Measurements from ENCODE around the gene LPIN2. TPM values are rescaled to one million over a fixed set of nuclear protein-coding genes. Genes with fewer than 3 reads are reported as not detected.

The LPIN2 gene
- total and polyA plus RNA-seq, 2 of the 13 experiments (the other 11 are each of a cell fraction or from before 2014, with no cell fraction given), result 46.0 to 119 TPM

GRCh38 chr18:3048820-3049349, 35.9 kb upstream of the LPIN2 start (continued):
- no peak for TF ChIP-seq ZMAT3 (CRISPR knock-in tag; conservative IDR thresholded peaks at IDR 0.05)

- no peak overlapping the region for H3K4me2 ChIP-seq (ENCODE audit: low read depth, low read length)
- 95% methylated on average over 6 of the region's 6 CpGs for WGBS (ENCODE audit: low lambda C conversion rate)
- H3K4me3 ChIP-seq (replicated peaks in 1 of 3; ENCODE audit: insufficient read depth in 1 of 3, low read depth in 2 of 3, low read length in 3 of 3), result no peak overlapping the region
- no peak for TF ChIP-seq MLXIP (CRISPR knock-in tag; IDR thresholded peaks at IDR 0.05; ENCODE audit: borderline replicate concordance)
- no peak for TF ChIP-seq RFX1 (IDR thresholded peaks at IDR 0.05)
- TF ChIP-seq ZNF678 (CRISPR knock-in tag; IDR thresholded peaks at IDR 0.05), result no peak
- TF ChIP-seq YY1 (IDR thresholded peaks at IDR 0.05; ENCODE audit: insufficient read depth, insufficient replicate concordance, low read depth, low read length), result no peak
- no peak for TF ChIP-seq FOXM1 (CRISPR knock-in tag; IDR thresholded peaks at IDR 0.05)
- no peak for TF ChIP-seq ZSCAN31 (CRISPR knock-in tag; IDR thresholded peaks at IDR 0.05; ENCODE audit: low read depth)
- no peak for TF ChIP-seq SNAPC2 (CRISPR knock-in tag; IDR thresholded peaks at IDR 0.05)
- H2AFZ ChIP-seq (ENCODE audit: low read length), result no peak overlapping the region
- ChIA-PET CTCF (ENCODE audit: low intra/inter-chr PET ratio, low total read pairs) (no interaction called here), POLR2A (interaction anchor here (0.5 kb wide), 1 partner anchor 126 kb away, joined by 3 read pairs; no protein-coding TSS in a partner anchor)
- intact Hi-C loops (cut with micrococcal nuclease; ENCODE audit: unreplicated experiment) (no loop called here), in situ Hi-C loops (cut with HindIII; ENCODE audit: extremely low pct_ligation_motif_present, low pct_unique_long_range_greater_than_20kb) (loop anchor here (25.0 kb wide), 1 partner anchor 564 kb away; no protein-coding TSS in a partner anchor)
- no peak overlapping the region for H3K9ac ChIP-seq (ENCODE audit: insufficient read depth, low read depth, low read length)
- no peak overlapping the region for H3K27ac ChIP-seq (ENCODE audit: extremely low read length, insufficient read depth, low read length)
- H3K9me3 ChIP-seq (ENCODE audit: low read length), result no peaks in the 10 kb centered on the region
- H3K36me3 ChIP-seq (replicated peaks in 1 of 2; ENCODE audit: control insufficient read depth in 1 of 2, insufficient read depth in 2 of 2, low read length in 2 of 2), result no peaks in the 10 kb centered on the region
- BruUV-seq (replicated peaks), result no TSS peak
- DNase-seq (ENCODE audit: low spot score) (no peak), ATAC-seq (no peak), FAIRE-seq (no peak)
- no peaks in the 10 kb centered on the region for H3K79me2 ChIP-seq (ENCODE audit: insufficient read depth, low read length)
- peaks cover 87% of the 10 kb centered on the region for H3K4me1 ChIP-seq (ENCODE audit: insufficient read depth, low read length)
- no peaks in the 10 kb centered on the region for H3K27me3 ChIP-seq (ENCODE audit: control insufficient read depth in 1 of 2, insufficient read depth in 2 of 2, low read length in 2 of 2)
- no peaks in the 10 kb centered on the region for H4K20me1 ChIP-seq (ENCODE audit: insufficient read depth, low read length)
Measured at GRCh38 chr18:3048121-3048520, 35.2 kb upstream of the LPIN2 start.

All from HepG2 (cell line).